Testis (tissue), 2 donors: Measurements from ENCODE around the gene GNG13.

Experiments used
- CTCF ChIP-seq, 3 experiments: fragments of 450-650 bp in 2 of 3; fragments of 200-600 bp in 1 of 3; sonication (generic) in 1 of 3; IDR thresholded peaks; one replicate each; pipeline ENCODE4 v1.5.1; 2016 to 2019; ENCODE audit warnings: antibody characterized with exemption in 3 of 3, mild to moderate bottlenecking in 2 of 3, moderate library complexity in 1 of 3
- POLR2A ChIP-seq: fragments of 450-650 bp; IDR thresholded peaks from one replicate; pipeline ENCODE4 v1.6.1; 2017; ENCODE audit warnings: antibody characterized with exemption, mild to moderate bottlenecking, moderate library complexity

GRCh38 chr16:794091-794822 is 6.3 kb downstream of the GNG13 start:
- TF ChIP-seq CTCF (IDR thresholded peaks at IDR 0.05) (no peak), POLR2A (no peak)
